GM18526 (cell line): ENCODE results near the gene SBF2.

ENCODE experiments used
- POLR2A ChIP-seq: IDR thresholded peaks from 3 replicates; pipeline ENCODE4 v1.6.1; 2011; ENCODE audit not compliant: insufficient read length; ENCODE audit errors: extremely low read depth

The SBF2 gene

GRCh38 chr11:10293423-10294289, at the start of gene SBF2:
Gene SBF2, minus strand, starts transcription at chr11:10294219. Its CDS starts 150 bp downstream, at chr11:10294069.
- TF ChIP-seq POLR2A: no peak

- no peak for TF ChIP-seq POLR2A
Measured at GRCh38 chr11:10338287-10338686, 44.3 kb upstream of the SBF2 start.

- no peak for TF ChIP-seq POLR2A
Measured at GRCh38 chr11:10333490-10333889, 39.5 kb upstream of the SBF2 start.

GRCh38 chr11:10331548-10332289, 37.7 kb upstream of the SBF2 start:
- TF ChIP-seq POLR2A: no peak

GRCh38 chr11:10329935-10330334, 35.9 kb upstream of the SBF2 start:
- TF ChIP-seq POLR2A: no peak

- no peak for TF ChIP-seq POLR2A
Measured at GRCh38 chr11:10329356-10329755, 35.3 kb upstream of the SBF2 start.

- no peak for TF ChIP-seq POLR2A
Measured at GRCh38 chr11:10328314-10329098, 34.5 kb upstream of the SBF2 start.

- no peak for TF ChIP-seq POLR2A
Measured at GRCh38 chr11:10327254-10327653, 33.2 kb upstream of the SBF2 start.

GRCh38 chr11:10326012-10326964, 32.3 kb upstream of the SBF2 start:
- no peak for TF ChIP-seq POLR2A

- TF ChIP-seq POLR2A: no peak
Measured at GRCh38 chr11:10325277-10326011, 31.4 kb upstream of the SBF2 start.

GRCh38 chr11:10324474-10324873, 30.5 kb upstream of the SBF2 start:
- no peak for TF ChIP-seq POLR2A

GRCh38 chr11:10323793-10324170, 29.8 kb upstream of the SBF2 start:
- no peak for TF ChIP-seq POLR2A

- no peak for TF ChIP-seq POLR2A
Measured at GRCh38 chr11:10322830-10323792, 29.1 kb upstream of the SBF2 start.
